GM10266 (cell line): ENCODE data around the gene CDC25B.

Experiments
- DNase-seq: peaks from one replicate; pipeline ENCODE4 v3.0.0; 2012; ENCODE audit errors: extremely low spot score
- TF ChIP-seq, protein P1 (sequence below): IDR thresholded peaks from 2 replicates; pipeline ENCODE4 v1.5.1; 2012; ENCODE audit warnings: mild to moderate bottlenecking, low read depth; ENCODE audit not compliant: control insufficient read depth, insufficient read depth; ENCODE audit errors: missing control alignments

The CDC25B gene

DNA sequence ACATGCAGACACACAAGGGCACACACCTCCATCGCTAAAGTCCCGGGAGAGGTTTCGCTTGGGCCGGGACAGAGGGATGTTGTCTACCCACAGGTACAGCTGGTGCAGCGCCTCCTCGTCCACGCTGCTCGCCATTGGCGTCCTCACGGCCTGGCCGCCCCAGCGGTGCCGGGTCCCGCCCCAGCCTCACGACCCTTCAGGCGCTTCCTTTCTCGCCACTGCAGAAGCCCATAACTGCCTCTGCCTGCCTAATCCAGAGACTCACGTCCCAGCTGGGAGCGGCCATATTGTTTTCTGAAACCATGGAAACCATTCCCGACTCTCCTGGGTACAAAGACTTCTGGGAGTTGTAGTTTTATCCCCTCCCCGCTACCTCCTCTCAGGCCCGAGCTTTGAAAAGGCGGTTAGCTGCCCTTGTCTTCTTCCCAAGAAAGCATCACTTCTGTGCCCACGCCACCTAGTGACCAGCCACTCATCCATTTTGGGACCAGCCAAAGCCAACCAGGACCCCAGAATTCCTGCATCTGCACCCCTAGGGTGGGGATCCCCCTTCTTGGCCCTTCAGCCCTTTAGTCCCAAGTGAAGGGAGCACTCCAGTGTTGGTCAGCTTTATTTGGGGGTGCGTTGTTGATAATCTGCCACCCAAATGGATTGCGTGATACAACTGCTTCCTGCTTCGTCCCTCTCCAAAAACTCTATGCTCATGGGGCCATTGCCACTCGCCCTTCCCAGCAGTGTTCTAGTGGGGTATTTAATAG, 14.8 kb upstream of the CDC25B start, which contains the start of gene SPEF1:
TSS of gene SPEF1 (minus strand) at position 296 of the 758 bp plus-strand sequence. CDS start at position 135, 161 bp downstream.
- TF ChIP-seq, protein P1, sequence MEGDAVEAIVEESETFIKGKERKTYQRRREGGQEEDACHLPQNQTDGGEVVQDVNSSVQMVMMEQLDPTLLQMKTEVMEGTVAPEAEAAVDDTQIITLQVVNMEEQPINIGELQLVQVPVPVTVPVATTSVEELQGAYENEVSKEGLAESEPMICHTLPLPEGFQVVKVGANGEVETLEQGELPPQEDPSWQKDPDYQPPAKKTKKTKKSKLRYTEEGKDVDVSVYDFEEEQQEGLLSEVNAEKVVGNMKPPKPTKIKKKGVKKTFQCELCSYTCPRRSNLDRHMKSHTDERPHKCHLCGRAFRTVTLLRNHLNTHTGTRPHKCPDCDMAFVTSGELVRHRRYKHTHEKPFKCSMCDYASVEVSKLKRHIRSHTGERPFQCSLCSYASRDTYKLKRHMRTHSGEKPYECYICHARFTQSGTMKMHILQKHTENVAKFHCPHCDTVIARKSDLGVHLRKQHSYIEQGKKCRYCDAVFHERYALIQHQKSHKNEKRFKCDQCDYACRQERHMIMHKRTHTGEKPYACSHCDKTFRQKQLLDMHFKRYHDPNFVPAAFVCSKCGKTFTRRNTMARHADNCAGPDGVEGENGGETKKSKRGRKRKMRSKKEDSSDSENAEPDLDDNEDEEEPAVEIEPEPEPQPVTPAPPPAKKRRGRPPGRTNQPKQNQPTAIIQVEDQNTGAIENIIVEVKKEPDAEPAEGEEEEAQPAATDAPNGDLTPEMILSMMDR = peak; percentile 29
- DNase-seq = peak; percentile 93

- DNase-seq = no peak
- TF ChIP-seq, protein P1 = no peak
Measured at GRCh38 chr20:3782597-3782996, 13.5 kb upstream of the CDC25B start.

- TF ChIP-seq, protein P1 = no peak
- no peak for DNase-seq
Measured at GRCh38 chr20:3783068-3783489, 13.0 kb upstream of the CDC25B start.

DNA sequence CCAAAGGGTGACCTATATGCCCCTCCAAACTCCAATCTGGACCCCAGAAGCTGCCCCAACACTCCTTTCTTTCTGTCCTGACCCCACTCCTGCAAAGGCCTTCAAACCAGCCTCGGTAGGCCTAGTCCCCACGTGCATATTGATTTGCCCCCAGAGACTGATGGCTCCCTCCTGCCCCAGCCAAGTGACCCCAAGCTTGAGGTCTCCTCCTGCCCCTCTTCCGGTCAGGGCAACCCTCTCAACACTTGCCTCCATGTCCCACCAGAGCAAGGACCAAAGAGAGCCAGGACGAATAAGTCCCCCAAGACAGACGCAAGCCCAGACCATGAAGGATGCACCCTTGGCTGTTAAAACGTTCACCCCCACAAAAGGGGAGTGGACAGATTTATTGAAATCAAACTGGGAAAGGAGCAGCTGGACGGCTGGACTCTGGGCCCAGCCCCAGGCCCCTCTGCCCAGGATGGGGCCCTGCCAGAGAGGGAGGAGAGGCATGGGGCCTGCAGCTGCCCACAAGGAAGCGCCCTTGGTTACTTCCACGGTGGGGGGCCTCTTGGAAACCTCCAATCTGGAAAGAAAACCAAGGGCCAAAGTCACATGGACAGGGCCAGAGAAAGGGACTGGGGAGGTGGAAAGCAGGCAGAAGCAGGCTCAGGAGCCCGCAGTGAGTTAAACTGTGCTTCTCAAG, 12.5 kb upstream of the CDC25B start:
- TF ChIP-seq, protein P1 = no peak
- no peak for DNase-seq

- no peak for DNase-seq
- TF ChIP-seq, protein P1 = no peak
Measured at GRCh38 chr20:3784216-3784853, 11.8 kb upstream of the CDC25B start.

- TF ChIP-seq, protein P1 = no peak
Measured at GRCh38 chr20:3784863-3785239, 11.3 kb upstream of the CDC25B start.

More at GRCh38 chr20:3784863-3785239, 11.3 kb upstream of the CDC25B start:
- DNase-seq = no peak
